Endodermal cell (in vitro differentiated cells): ENCODE results near the gene NIPAL3. TPM values are rescaled to one million over a fixed set of nuclear protein-coding genes. Genes with fewer than 3 reads are reported as not detected.

Experiments used
- DNase-seq: peaks from one replicate; pipeline ENCODE4 v3.0.0-alpha.2; 2017
- H3K27ac ChIP-seq: 2 replicates; pipeline ENCODE4 v1.5.1; 2013; ENCODE audit warnings: mild to moderate bottlenecking, low read depth, low read length, moderate library complexity
- H3K27me3 ChIP-seq: 2 replicates; pipeline ENCODE4 v1.6.1; 2013; ENCODE audit warnings: mild to moderate bottlenecking, low read length, moderate library complexity; ENCODE audit not compliant: insufficient read depth, control insufficient read depth, poor library complexity, severe bottlenecking
- H3K36me3 ChIP-seq: 2 replicates; pipeline ENCODE4 v1.7.0; 2013; ENCODE audit warnings: mild to moderate bottlenecking, low read length, moderate library complexity; ENCODE audit not compliant: control insufficient read depth, insufficient read depth
- H3K4me1 ChIP-seq: one replicate; pipeline ENCODE4 v1.7.0; 2013; ENCODE audit warnings: low read length; ENCODE audit not compliant: control insufficient read depth, insufficient read depth
- H3K4me3 ChIP-seq: 2 replicates; pipeline ENCODE4 v1.5.1; 2013; ENCODE audit warnings: mild to moderate bottlenecking, low read length, moderate library complexity
- H3K9ac ChIP-seq: 2 replicates; pipeline ENCODE4 v1.6.1; 2013; ENCODE audit warnings: mild to moderate bottlenecking, low read length, moderate library complexity; ENCODE audit not compliant: poor library complexity, severe bottlenecking; ENCODE audit errors: extremely low read depth
- H3K9me3 ChIP-seq: 2 replicates; pipeline ENCODE4 v1.6.1; 2013; ENCODE audit warnings: mild to moderate bottlenecking, low read length, moderate library complexity; ENCODE audit not compliant: control insufficient read depth
- H3K27ac Mint-ChIP-seq: 2 replicates; pipeline ENCODE4 v1.8.0; 2020; ENCODE audit warnings: mixed read lengths
- H3K27me3 Mint-ChIP-seq: 2 replicates; pipeline ENCODE4 v1.8.0; 2021; ENCODE audit warnings: mild to moderate bottlenecking, mixed read lengths; ENCODE audit not compliant: insufficient read depth
- H3K36me3 Mint-ChIP-seq: 2 replicates; pipeline ENCODE4 v1.8.0; 2020; ENCODE audit warnings: low read depth, mixed read lengths
- H3K4me1 Mint-ChIP-seq: 2 replicates; pipeline ENCODE4 v1.8.0; 2020; ENCODE audit warnings: mixed read lengths
- H3K4me3 Mint-ChIP-seq: 2 replicates; pipeline ENCODE4 v1.8.0; 2020; ENCODE audit warnings: mild to moderate bottlenecking, moderate library complexity, mixed read lengths
- H3K9me3 Mint-ChIP-seq: 2 replicates; pipeline ENCODE4 v1.8.0; 2020; ENCODE audit warnings: mild to moderate bottlenecking, mixed read lengths
- CTCF ChIP-seq: fragments of 200-600 bp; sonication (generic); conservative IDR thresholded peaks from 2 replicates; pipeline ENCODE4 v1.5.0; 2021; ENCODE audit warnings: antibody characterized with exemption, mild to moderate bottlenecking
- WGBS, 2 experiments: methylation state at CpG; one replicate each; pipeline versions ENCODE4 v1.1.5 to v1.1.7; 2013; ENCODE audit warnings: missing lambda C conversion rate in 2 of 2, mixed read lengths in 1 of 2; ENCODE audit not compliant: insufficient coverage in 1 of 2, insufficient read length in 1 of 2; 5-methylcytosine and 5-hydroxymethylcytosine counted together
- total RNA-seq, 2 donors: library from RNA; stranded (reverse); fragmentation: NEBNext Ultra II Directional in 1 of 2; extraction: Animal tissue kit (Norgen Biotek cat#: 25700) in 1 of 2; gene quantifications; 2 replicates in 1 of 2; 3 replicates in 1 of 2; pipeline ENCODE4 v1.2.1, GENCODE V29; 2021

Gene NIPAL3
- total RNA-seq, 2 donors from 2014 or later = 4.7 to 5.5 TPM

- TF ChIP-seq CTCF = no peak
- H3K27me3 ChIP-seq = no peaks in the 10 kb centered on the region
Measured at GRCh38 chr1:24424207-24424606, 8.6 kb downstream of the NIPAL3 start.

GRCh38 chr1:24424990-24425389 lies 9.4 kb downstream of the NIPAL3 start:
- TF ChIP-seq CTCF = no peak
- no peak overlapping the region for H3K4me3 ChIP-seq
- peaks cover 3% of the 10 kb centered on the region for H3K27me3 ChIP-seq
- no peak for DNase-seq
- no peak overlapping the region for H3K27ac ChIP-seq
- H3K4me1 ChIP-seq = peaks cover 5% of the 10 kb centered on the region
- no peaks in the 10 kb centered on the region for H3K27me3 Mint-ChIP-seq
- H3K4me1 Mint-ChIP-seq = peaks cover 13% of the 10 kb centered on the region
- WGBS, 2 experiments = 94 to 100% methylated on average over 1 to 3 of the region's 3 CpGs
- H3K9me3 Mint-ChIP-seq = no peaks in the 10 kb centered on the region
- no peaks in the 10 kb centered on the region for H3K9me3 ChIP-seq
- no peak overlapping the region for H3K27ac Mint-ChIP-seq
- no peak overlapping the region for H3K4me3 Mint-ChIP-seq
- H3K36me3 ChIP-seq = no peaks in the 10 kb centered on the region
- no peak overlapping the region for H3K9ac ChIP-seq
- H3K36me3 Mint-ChIP-seq = no peaks in the 10 kb centered on the region

More at GRCh38 chr1:24424207-24424606, 8.6 kb downstream of the NIPAL3 start:
- Histone ChIP-seq H3K9me3 (no peaks in the 10 kb centered on the region), H3K4me3 (no peak overlapping the region), H3K36me3 (no peaks in the 10 kb centered on the region), H3K9ac (no peak overlapping the region), H3K4me1 (peaks cover 5% of the 10 kb centered on the region), H3K27ac (no peak overlapping the region)
- Mint-ChIP-seq H3K27ac (no peak overlapping the region), H3K9me3 (no peaks in the 10 kb centered on the region), H3K4me1 (peaks cover 13% of the 10 kb centered on the region), H3K36me3 (no peaks in the 10 kb centered on the region), H3K27me3 (no peaks in the 10 kb centered on the region), H3K4me3 (no peak overlapping the region)
- WGBS, 2 experiments = 79 to 81% methylated on average over 5 of the region's 5 CpGs
- no peak for DNase-seq

- Mint-ChIP-seq H3K27ac (no peak overlapping the region), H3K36me3 (no peaks in the 10 kb centered on the region), H3K4me1 (peaks cover 13% of the 10 kb centered on the region), H3K27me3 (no peaks in the 10 kb centered on the region), H3K9me3 (no peaks in the 10 kb centered on the region), H3K4me3 (no peak overlapping the region)
- WGBS, 2 experiments = 84 to 92% methylated on average over 3 of the region's 3 CpGs
- Histone ChIP-seq H3K27me3 (peaks cover 3% of the 10 kb centered on the region), H3K27ac (no peak overlapping the region), H3K9ac (no peak overlapping the region), H3K4me3 (no peak overlapping the region), H3K9me3 (no peaks in the 10 kb centered on the region), H3K36me3 (no peaks in the 10 kb centered on the region), H3K4me1 (peaks cover 5% of the 10 kb centered on the region)
- TF ChIP-seq CTCF = no peak
- no peak for DNase-seq
Measured at GRCh38 chr1:24425441-24425840, 9.8 kb downstream of the NIPAL3 start.
